Activated T-cell treated with anti-CD3 and anti-CD28 coated beads, Interleukin-2, amount 50 U/mL, for 72 hours (primary cell): ENCODE measurements around the gene GNAT1. TPM values are rescaled to one million over a fixed set of nuclear protein-coding genes. Genes with fewer than 3 reads are reported as not detected.
A peak's percentile ranks its signal among the peaks of the same experiment; 100 is the strongest.

Experiments
- ATAC-seq, 2 donors: fragments of 150-1000 bp; cut with Tn5 transposase; replicated peaks in 1 of 2; 2 replicates each; pipeline ENCODE4 v1.10.0; 2021; ENCODE audit warnings: moderate library complexity in 2 of 2, mild to moderate bottlenecking in 1 of 2
- DNase-seq, 2 donors: peaks; one replicate each; pipeline ENCODE4 v3.0.0; 2021 to 2022; ENCODE audit warnings: mixed read lengths in 1 of 2
- H3K27ac Mint-ChIP-seq: one replicate; pipeline ENCODE4 v1.8.0; 2022; ENCODE audit warnings: mild to moderate bottlenecking, moderate library complexity, mixed read lengths
- H3K27me3 Mint-ChIP-seq: one replicate; pipeline ENCODE4 v1.8.0; 2022; ENCODE audit warnings: low read depth, mixed read lengths
- H3K36me3 Mint-ChIP-seq, 2 donors: one replicate each; pipeline ENCODE4 v1.8.0; 2022; ENCODE audit warnings: mixed read lengths in 2 of 2, mild to moderate bottlenecking in 1 of 2; ENCODE audit not compliant: insufficient read depth in 2 of 2
- H3K4me1 Mint-ChIP-seq: one replicate; pipeline ENCODE4 v1.8.0; 2022; ENCODE audit warnings: low read depth, mixed read lengths
- H3K4me3 Mint-ChIP-seq, 2 donors: one replicate each; pipeline ENCODE4 v1.8.0; 2022; ENCODE audit warnings: mild to moderate bottlenecking in 2 of 2, mixed read lengths in 2 of 2, moderate library complexity in 2 of 2
- H3K9me3 Mint-ChIP-seq, 2 donors: one replicate each; pipeline ENCODE4 v1.8.0; 2022; ENCODE audit warnings: mixed read lengths in 2 of 2
- total RNA-seq, 2 donors: library from RNA; stranded (reverse); gene quantifications; one replicate each; pipeline ENCODE4 v1.2.3, GENCODE V29; 2022

The GNAT1 gene
- total RNA-seq, 2 donors from 2014 or later = not detected

GRCh38 chr3:50174947-50175524, 16.4 kb upstream of the GNAT1 start:
- Mint-ChIP-seq H3K4me3 (no peak overlapping the region), H3K9me3 (no peaks in the 10 kb centered on the region), H3K36me3 (no peaks in the 10 kb centered on the region), H3K27ac (no peak overlapping the region), H3K27me3 (no peaks in the 10 kb centered on the region), H3K4me1 (peaks cover 5% of the 10 kb centered on the region)
- DNase-seq (no peak), ATAC-seq (peak in 1 of 2 donors; percentile 13)

- H3K36me3 Mint-ChIP-seq = no peaks in the 10 kb centered on the region
- peaks cover 5% of the 10 kb centered on the region for H3K4me1 Mint-ChIP-seq
- DNase-seq = no peak
- H3K9me3 Mint-ChIP-seq = no peaks in the 10 kb centered on the region
- H3K27me3 Mint-ChIP-seq = no peaks in the 10 kb centered on the region
- no peak overlapping the region for H3K27ac Mint-ChIP-seq
- H3K4me3 Mint-ChIP-seq = no peak overlapping the region
- no peak for ATAC-seq
These were observed 14.1 kb upstream of the GNAT1 start for GRCh38 chr3:50177346-50177745.

- no peak for ATAC-seq
- no peaks in the 10 kb centered on the region for H3K36me3 Mint-ChIP-seq
- no peak overlapping the region for H3K27ac Mint-ChIP-seq
- DNase-seq = no peak
- H3K9me3 Mint-ChIP-seq = no peaks in the 10 kb centered on the region
- no peaks in the 10 kb centered on the region for H3K4me1 Mint-ChIP-seq
- H3K4me3 Mint-ChIP-seq = no peak overlapping the region
- H3K27me3 Mint-ChIP-seq = no peaks in the 10 kb centered on the region
These were observed 11.7 kb upstream of the GNAT1 start for GRCh38 chr3:50179710-50180109.

GRCh38 chr3:50181985-50182384, 9.4 kb upstream of the GNAT1 start:
- DNase-seq (no peak), ATAC-seq (no peak)
- no peaks in the 10 kb centered on the region for H3K9me3 Mint-ChIP-seq
- H3K27me3 Mint-ChIP-seq = no peaks in the 10 kb centered on the region
- H3K36me3 Mint-ChIP-seq = no peaks in the 10 kb centered on the region
- H3K4me1 Mint-ChIP-seq = no peaks in the 10 kb centered on the region
- H3K4me3 Mint-ChIP-seq = no peak overlapping the region
- H3K27ac Mint-ChIP-seq = no peak overlapping the region

- no peak for DNase-seq
- Mint-ChIP-seq H3K4me1 (no peaks in the 10 kb centered on the region), H3K4me3 (no peak overlapping the region), H3K27ac (no peak overlapping the region), H3K9me3 (no peaks in the 10 kb centered on the region), H3K36me3 (no peaks in the 10 kb centered on the region), H3K27me3 (no peaks in the 10 kb centered on the region)
- no peak for ATAC-seq
These were observed 8.8 kb upstream of the GNAT1 start for GRCh38 chr3:50182533-50183099.

GRCh38 chr3:50183755-50184154, 7.7 kb upstream of the GNAT1 start:
- Mint-ChIP-seq H3K4me3 (no peak overlapping the region), H3K36me3 (no peaks in the 10 kb centered on the region), H3K4me1 (no peaks in the 10 kb centered on the region), H3K27ac (no peak overlapping the region), H3K27me3 (no peaks in the 10 kb centered on the region), H3K9me3 (no peaks in the 10 kb centered on the region)
- ATAC-seq (no peak), DNase-seq (no peak)

GRCh38 chr3:50184242-50184978, 7.0 kb upstream of the GNAT1 start:
- ATAC-seq (no peak), DNase-seq (no peak)
- Mint-ChIP-seq H3K9me3 (no peaks in the 10 kb centered on the region), H3K36me3 (no peaks in the 10 kb centered on the region), H3K27ac (no peak overlapping the region), H3K27me3 (no peaks in the 10 kb centered on the region), H3K4me1 (no peaks in the 10 kb centered on the region), H3K4me3 (no peak overlapping the region)

GRCh38 chr3:50185230-50185629, 6.2 kb upstream of the GNAT1 start:
- Mint-ChIP-seq H3K9me3 (no peaks in the 10 kb centered on the region), H3K27me3 (no peaks in the 10 kb centered on the region), H3K4me3 (no peak overlapping the region), H3K27ac (no peak overlapping the region), H3K4me1 (no peaks in the 10 kb centered on the region), H3K36me3 (no peaks in the 10 kb centered on the region)
- DNase-seq = no peak
- no peak for ATAC-seq

- DNase-seq (no peak), ATAC-seq (no peak)
- no peaks in the 10 kb centered on the region for H3K36me3 Mint-ChIP-seq
- no peak overlapping the region for H3K27ac Mint-ChIP-seq
- H3K4me3 Mint-ChIP-seq = no peak overlapping the region
- H3K4me1 Mint-ChIP-seq = no peaks in the 10 kb centered on the region
- no peaks in the 10 kb centered on the region for H3K27me3 Mint-ChIP-seq
- no peaks in the 10 kb centered on the region for H3K9me3 Mint-ChIP-seq
These were observed 5.3 kb upstream of the GNAT1 start for GRCh38 chr3:50186096-50186495.

GRCh38 chr3:50187750-50188149, 3.7 kb upstream of the GNAT1 start:
- Mint-ChIP-seq H3K4me3 (no peak overlapping the region), H3K36me3 (no peaks in the 10 kb centered on the region), H3K4me1 (no peaks in the 10 kb centered on the region), H3K9me3 (no peaks in the 10 kb centered on the region), H3K27ac (no peak overlapping the region), H3K27me3 (no peaks in the 10 kb centered on the region)
- no peak for ATAC-seq
- DNase-seq = no peak

- Mint-ChIP-seq H3K36me3 (no peaks in the 10 kb centered on the region), H3K27ac (no peak overlapping the region), H3K9me3 (no peaks in the 10 kb centered on the region), H3K4me3 (no peak overlapping the region), H3K27me3 (no peaks in the 10 kb centered on the region), H3K4me1 (peaks cover 1% of the 10 kb centered on the region)
- ATAC-seq = peak; percentile 58 to 67
- DNase-seq = peak; percentile 49 to 60
These were observed 2.1 kb upstream of the GNAT1 start for GRCh38 chr3:50189274-50189673.

GRCh38 chr3:50189989-50190388, 1.4 kb upstream of the GNAT1 start:
- H3K4me1 Mint-ChIP-seq = peaks cover 9% of the 10 kb centered on the region
- no peaks in the 10 kb centered on the region for H3K36me3 Mint-ChIP-seq
- ATAC-seq = no peak
- H3K27me3 Mint-ChIP-seq = no peaks in the 10 kb centered on the region
- H3K27ac Mint-ChIP-seq = no peak overlapping the region
- DNase-seq = no peak
- H3K4me3 Mint-ChIP-seq = no peak overlapping the region
- no peaks in the 10 kb centered on the region for H3K9me3 Mint-ChIP-seq

GRCh38 chr3:50192124-50192523, 714 bp downstream of the GNAT1 start:
- H3K27ac Mint-ChIP-seq = no peak overlapping the region
- no peaks in the 10 kb centered on the region for H3K36me3 Mint-ChIP-seq
- peaks cover under 1% of the 10 kb centered on the region for H3K27me3 Mint-ChIP-seq
- H3K9me3 Mint-ChIP-seq = no peaks in the 10 kb centered on the region
- DNase-seq = no peak
- H3K4me1 Mint-ChIP-seq = peaks cover 12% of the 10 kb centered on the region
- no peak overlapping the region for H3K4me3 Mint-ChIP-seq
- no peak for ATAC-seq
